ENCODE data around the gene CTRL.

- TF ChIP-seq, protein P1, sequence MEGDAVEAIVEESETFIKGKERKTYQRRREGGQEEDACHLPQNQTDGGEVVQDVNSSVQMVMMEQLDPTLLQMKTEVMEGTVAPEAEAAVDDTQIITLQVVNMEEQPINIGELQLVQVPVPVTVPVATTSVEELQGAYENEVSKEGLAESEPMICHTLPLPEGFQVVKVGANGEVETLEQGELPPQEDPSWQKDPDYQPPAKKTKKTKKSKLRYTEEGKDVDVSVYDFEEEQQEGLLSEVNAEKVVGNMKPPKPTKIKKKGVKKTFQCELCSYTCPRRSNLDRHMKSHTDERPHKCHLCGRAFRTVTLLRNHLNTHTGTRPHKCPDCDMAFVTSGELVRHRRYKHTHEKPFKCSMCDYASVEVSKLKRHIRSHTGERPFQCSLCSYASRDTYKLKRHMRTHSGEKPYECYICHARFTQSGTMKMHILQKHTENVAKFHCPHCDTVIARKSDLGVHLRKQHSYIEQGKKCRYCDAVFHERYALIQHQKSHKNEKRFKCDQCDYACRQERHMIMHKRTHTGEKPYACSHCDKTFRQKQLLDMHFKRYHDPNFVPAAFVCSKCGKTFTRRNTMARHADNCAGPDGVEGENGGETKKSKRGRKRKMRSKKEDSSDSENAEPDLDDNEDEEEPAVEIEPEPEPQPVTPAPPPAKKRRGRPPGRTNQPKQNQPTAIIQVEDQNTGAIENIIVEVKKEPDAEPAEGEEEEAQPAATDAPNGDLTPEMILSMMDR (conservative IDR thresholded peaks at IDR 0.05; ENCODE audit: low read length): no peak
- TF ChIP-seq EZH2phosphoT487 (IDR thresholded peaks at IDR 0.05; ENCODE audit: borderline replicate concordance, low read depth, low read length): no peak
Measured at GRCh38 chr16:67945392-67945933, 13.8 kb upstream of the CTRL start.
